Stomach smooth muscle (tissue), 2 donors: ENCODE results near the gene KMT2D.
A peak's percentile ranks its signal among the peaks of the same experiment; 100 is the strongest.
"Not testable (repeated sequence)": the region's sequence is repeated elsewhere in the genome, so short reads cannot be mapped to it uniquely, and the experiment has no call there.

Experiments used
- H3K27ac ChIP-seq: one replicate; pipeline ENCODE4 v1.7.0; 2013; ENCODE audit warnings: mild to moderate bottlenecking, low read length, inconsistent platforms
- H3K27me3 ChIP-seq, 2 donors: one replicate each; pipeline ENCODE4 v1.7.0; 2013; ENCODE audit warnings: low read length in 2 of 2; ENCODE audit not compliant: insufficient read depth in 2 of 2, control insufficient read depth in 1 of 2
- H3K36me3 ChIP-seq, 2 donors: one replicate each; pipeline ENCODE4 v1.7.0; 2013; ENCODE audit warnings: low read length in 2 of 2; ENCODE audit not compliant: control insufficient read depth in 2 of 2, insufficient read depth in 2 of 2
- H3K4me1 ChIP-seq: one replicate; pipeline ENCODE4 v1.7.0; 2013; ENCODE audit warnings: low read length; ENCODE audit not compliant: control insufficient read depth, insufficient read depth
- H3K4me3 ChIP-seq, 2 donors: one replicate each; pipeline ENCODE4 v1.7.0; 2013; ENCODE audit warnings: low read length in 2 of 2
- H3K9ac ChIP-seq, 2 donors: one replicate each; pipeline ENCODE4 v1.7.0; 2013; ENCODE audit warnings: low read length in 2 of 2, mild to moderate bottlenecking in 1 of 2
- H3K9me3 ChIP-seq, 2 donors: one replicate each; pipeline ENCODE4 v1.7.0; 2013; ENCODE audit warnings: low read length in 2 of 2; ENCODE audit not compliant: control insufficient read depth in 2 of 2
- donor health status: healthy.
- donor health status: Pancreatic carcinoma.

The KMT2D gene

DNA sequence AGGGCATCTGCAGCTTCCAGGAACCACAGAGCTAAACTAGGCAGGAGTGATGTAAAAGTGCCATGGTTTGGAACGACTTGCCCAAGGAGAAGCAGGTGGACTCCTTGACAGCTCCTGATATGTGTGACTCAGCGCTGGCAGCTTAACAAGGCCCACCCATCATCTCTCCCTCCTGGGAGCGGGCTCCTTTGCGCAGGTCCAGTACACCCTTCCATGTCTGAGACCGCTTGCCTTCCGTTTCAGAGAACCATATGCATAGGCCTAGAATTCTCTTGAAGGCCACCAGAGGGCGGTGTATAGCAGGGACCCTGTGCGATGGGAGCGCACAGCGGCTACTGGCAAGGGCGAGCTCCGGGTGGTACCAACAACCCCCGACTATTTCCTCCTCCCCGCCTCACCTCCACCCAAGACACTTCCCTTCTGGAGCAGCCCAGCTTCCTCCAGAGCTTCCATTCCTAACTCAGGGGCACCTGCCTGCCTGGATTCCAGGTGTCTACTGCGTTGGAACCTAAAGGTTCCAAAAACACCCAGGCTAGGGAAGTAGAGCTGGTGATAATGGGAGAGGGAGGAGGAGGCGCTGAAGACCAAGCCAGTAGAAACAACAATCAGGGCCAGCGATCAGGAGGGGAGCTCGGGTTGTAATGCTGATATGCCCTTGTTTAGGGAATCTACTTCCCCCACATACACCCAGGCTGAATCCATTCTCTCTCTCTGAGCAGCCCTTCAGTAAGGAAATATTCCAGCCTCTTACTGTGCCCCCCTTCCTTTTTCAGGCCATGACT lies 27.7 kb upstream of the KMT2D start:
- Histone ChIP-seq H3K27ac (no peak overlapping the region), H3K36me3 (no peaks in the 10 kb centered on the region), H3K9ac (no peak overlapping the region), H3K9me3 (no peaks in the 10 kb centered on the region), H3K4me3 (peak overlapping the region in 1 of 2 donors; percentile 63), H3K27me3 (peaks cover 47 to 49% of the 10 kb centered on the region in 2 donors), H3K4me1 (peaks cover 32% of the 10 kb centered on the region)

DNA sequence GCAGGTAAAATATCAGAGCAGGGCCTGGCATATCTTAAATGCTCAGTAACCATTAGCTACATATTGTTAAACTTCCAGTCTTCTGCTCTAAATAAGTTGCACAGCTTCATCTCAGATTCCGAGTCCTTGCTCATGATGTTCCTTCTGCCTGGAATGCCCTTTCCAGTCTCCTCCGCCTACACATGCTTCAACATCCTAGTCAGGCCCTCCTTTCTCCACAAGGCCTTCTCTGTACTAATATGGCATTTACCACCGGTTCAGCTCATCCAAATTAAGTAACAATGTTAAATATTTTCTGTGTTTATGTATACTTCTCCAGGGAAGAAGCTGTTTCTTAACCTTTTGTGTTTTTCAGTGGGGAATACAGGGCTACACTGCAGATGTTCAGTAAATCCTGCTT lies 25.5 kb upstream of the KMT2D start:
- Histone ChIP-seq H3K9me3 (no peaks in the 10 kb centered on the region), H3K36me3 (no peaks in the 10 kb centered on the region), H3K9ac (no peak overlapping the region), H3K4me3 (no peak overlapping the region), H3K27me3 (peaks cover 26 to 27% of the 10 kb centered on the region in 2 donors), H3K27ac (no peak overlapping the region), H3K4me1 (peaks cover 18% of the 10 kb centered on the region)

DNA sequence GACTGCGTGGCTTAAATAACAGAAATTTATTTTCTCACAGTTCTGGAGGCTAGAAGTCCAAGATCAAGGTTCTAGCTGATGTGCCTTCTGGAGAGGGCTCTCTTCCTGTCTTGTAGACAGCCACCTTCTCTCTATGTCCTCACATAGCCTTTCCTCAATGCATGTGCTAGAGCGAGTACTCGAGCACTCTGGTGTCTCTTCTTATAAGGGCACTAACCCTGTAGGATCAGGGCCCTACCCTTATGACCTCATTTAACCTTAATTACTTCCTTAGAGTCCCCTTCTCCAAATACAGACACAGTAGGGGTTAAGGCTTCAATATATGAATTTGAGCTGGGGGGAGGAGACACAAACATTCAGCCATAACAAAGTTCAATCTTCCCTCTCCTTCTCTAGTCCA lies 23.8 kb upstream of the KMT2D start:
- no peak overlapping the region for H3K27ac ChIP-seq
- peaks cover 8% of the 10 kb centered on the region for H3K4me1 ChIP-seq
- H3K9me3 ChIP-seq, result no peaks in the 10 kb centered on the region
- H3K4me3 ChIP-seq, result no peak overlapping the region
- H3K27me3 ChIP-seq, result peaks cover 11% of the 10 kb centered on the region in 2 donors
- no peak overlapping the region for H3K9ac ChIP-seq
- no peaks in the 10 kb centered on the region for H3K36me3 ChIP-seq

DNA sequence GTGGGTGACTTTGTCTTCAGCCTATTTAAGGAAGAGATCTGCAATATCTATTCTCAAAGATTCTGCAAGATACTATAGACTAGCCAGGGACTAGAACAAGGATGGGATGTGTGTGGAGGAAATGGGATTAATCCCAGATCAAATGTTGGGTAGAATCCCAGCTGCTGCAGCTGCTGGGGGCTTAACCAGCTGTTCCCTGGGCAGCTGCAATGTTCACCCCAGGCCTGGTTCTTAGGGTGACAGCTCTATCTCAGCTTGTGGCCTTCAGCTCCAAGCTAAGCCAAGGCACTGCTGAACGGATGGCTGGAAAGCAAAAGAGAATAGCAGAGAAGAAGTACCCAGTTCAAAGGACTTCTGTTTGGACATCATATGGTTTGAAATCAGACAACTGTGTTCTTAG lies 19.2 kb upstream of the KMT2D start:
- Histone ChIP-seq H3K9ac (no peak overlapping the region), H3K9me3 (no peaks in the 10 kb centered on the region), H3K27me3 (no peaks in the 10 kb centered on the region), H3K4me1 (no peaks in the 10 kb centered on the region), H3K4me3 (no peak overlapping the region), H3K36me3 (no peaks in the 10 kb centered on the region), H3K27ac (no peak overlapping the region)

DNA sequence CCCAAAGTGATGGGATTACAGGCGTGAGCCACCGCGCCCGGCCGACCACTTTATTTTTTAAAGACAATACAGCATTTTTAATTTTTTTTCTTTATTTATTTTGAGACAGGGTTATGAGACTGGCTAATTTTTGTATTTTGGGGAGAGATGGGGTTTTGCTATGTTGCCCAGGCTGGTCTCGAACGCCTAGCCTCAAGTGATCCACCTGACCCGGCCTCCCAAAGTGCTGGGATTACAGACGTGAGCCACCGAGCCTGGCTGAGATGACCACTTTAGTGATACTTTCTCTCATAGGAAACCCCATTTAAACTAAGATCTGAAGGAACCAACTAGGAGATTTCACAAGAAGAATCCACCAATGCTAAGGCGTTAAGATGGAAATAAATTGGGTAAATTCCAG lies 10.4 kb upstream of the KMT2D start:
- Histone ChIP-seq H3K36me3 (no peaks in the 10 kb centered on the region), H3K4me1 (peaks cover 11% of the 10 kb centered on the region), H3K27me3 (no peaks in the 10 kb centered on the region), H3K4me3 (no peak overlapping the region), H3K9me3 (no peaks in the 10 kb centered on the region), H3K9ac (no peak overlapping the region), H3K27ac (no peak overlapping the region)

DNA sequence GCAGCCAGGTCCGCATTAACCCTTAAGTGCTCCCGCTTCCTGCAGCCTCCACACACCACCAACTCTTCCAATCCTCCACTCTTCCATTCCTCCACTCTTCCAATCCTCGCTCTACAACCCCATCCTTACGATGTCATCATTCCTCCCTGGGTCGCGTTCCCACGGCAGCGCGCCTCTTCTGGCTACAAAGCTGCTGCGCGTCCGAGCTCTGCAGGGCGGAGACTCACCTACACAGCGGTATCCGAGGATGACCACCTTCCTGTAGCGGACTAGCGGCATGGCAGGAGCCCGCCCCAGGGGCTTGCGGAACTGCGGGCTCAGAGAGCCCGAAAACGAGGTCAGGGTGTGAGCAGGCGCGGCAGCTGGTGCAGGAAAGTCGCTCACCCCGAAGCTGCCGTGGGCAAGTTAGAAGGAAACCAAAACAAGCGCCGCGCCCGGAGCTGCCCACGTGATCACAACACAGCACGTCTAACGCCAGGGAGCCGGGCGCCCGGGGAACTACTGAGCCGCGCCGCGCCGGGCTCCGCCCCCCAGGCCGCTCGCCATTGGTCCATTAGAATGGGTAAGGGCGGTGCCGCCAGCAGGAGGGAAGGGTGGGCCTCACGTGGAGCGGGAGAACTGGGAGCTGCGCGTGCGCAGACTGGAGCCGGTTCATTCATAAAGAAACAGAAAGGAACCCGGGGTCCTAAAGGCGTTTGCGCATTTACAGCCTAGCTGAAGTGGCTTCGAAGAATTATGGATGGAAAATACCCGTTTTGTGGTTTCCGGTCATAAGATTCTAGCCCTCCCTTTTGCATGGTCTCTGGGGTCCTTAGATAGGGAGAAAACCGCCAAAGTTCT lies 9.1 kb upstream of the KMT2D start, which contains the start of gene RHEBL1:
Gene RHEBL1, minus strand, starts transcription at position 473 of the 840 bp plus-strand sequence. Its CDS starts 194 bp downstream, at position 279.
- Histone ChIP-seq H3K27me3 (no peaks in the 10 kb centered on the region), H3K4me3 (peak within 1 kb of the TSS; percentile 88 to 89), H3K9me3 (no peaks in the 10 kb centered on the region), H3K4me1 (peaks cover 11% of the 10 kb centered on the region), H3K27ac (no peak within 1 kb of the TSS), H3K9ac (peak within 1 kb of the TSS; percentile 51 to 58), H3K36me3 (no peaks in the 10 kb centered on the region)

DNA sequence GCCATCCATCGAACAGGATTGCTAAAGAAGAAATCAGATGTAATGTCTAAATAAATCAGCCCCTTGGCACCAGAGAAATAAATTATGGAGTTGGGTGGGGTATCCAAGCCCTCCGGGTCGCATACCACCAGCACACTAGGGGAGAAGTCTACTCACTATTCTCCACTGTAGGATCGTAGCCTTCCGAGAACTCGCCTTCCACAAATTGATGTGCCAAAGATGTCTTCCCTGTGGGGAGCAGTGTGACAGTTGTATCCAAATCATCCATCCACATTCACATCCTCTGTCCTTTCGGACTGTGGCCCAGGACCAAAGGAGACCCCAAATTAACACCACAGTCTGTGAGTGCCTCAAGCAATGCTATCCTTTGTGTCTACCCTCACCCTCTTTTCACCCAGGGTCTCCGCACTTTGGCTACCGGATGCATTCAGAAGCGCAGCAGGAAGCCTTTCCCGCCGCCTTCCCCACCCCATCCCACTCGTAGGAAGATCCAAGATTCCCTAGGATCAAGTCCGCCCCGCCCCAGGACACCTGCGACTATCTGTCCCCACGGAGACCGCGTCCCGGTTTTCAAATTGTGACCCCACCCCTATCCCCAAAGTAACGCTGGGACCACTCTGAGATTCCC lies 8.4 kb upstream of the KMT2D start:
- Histone ChIP-seq H3K27me3 (no peaks in the 10 kb centered on the region), H3K4me1 (peaks cover 11% of the 10 kb centered on the region), H3K4me3 (peak overlapping the region; percentile 88 to 89), H3K9ac (peak overlapping the region; percentile 50 to 58), H3K9me3 (no peaks in the 10 kb centered on the region), H3K36me3 (no peaks in the 10 kb centered on the region), H3K27ac (no peak overlapping the region)

DNA sequence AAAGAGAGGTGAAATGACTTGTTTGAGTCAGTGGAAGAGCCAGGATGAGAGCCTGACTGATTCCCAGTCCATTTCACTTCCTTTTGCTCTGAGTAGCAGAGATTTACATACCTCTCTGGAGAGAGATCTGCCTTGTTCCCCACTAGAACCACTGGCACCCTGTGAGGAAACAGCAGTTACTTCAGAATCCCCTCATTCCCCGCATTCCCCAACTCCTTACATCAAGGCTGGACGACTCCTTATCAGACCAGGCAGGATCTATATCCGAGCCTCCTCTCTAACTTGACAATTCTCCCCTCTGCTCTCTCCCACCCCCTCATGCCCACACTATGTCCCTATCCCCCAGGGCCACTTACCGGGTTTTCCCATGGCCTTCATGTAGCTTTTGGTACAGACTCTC lies 5.5 kb upstream of the KMT2D start:
- no peaks in the 10 kb centered on the region for H3K27me3 ChIP-seq
- H3K4me3 ChIP-seq, result no peak overlapping the region
- peaks cover 14% of the 10 kb centered on the region for H3K4me1 ChIP-seq
- no peaks in the 10 kb centered on the region for H3K9me3 ChIP-seq
- no peak overlapping the region for H3K9ac ChIP-seq
- no peak overlapping the region for H3K27ac ChIP-seq
- H3K36me3 ChIP-seq, result no peaks in the 10 kb centered on the region

DNA sequence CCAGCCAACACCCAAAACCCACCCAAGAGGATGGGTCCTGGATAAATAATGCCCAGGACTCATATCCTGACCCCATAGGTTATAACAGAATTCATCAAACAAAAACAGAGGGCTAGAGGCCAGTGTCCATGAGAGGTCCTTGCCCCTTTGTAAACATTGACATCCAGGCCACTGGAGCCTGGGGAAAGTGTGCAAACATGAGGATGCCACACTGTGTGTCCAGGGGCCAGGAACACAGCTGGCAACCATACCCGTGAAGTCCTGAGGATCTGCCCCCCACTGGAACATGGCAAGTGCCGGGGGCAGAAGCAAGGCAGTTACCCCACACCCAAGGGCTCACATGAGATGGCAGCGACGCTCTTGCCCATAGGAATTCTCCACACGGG lies 4.2 kb upstream of the KMT2D start:
- H3K27me3 ChIP-seq, result no peaks in the 10 kb centered on the region
- peaks cover 14% of the 10 kb centered on the region for H3K4me1 ChIP-seq
- no peaks in the 10 kb centered on the region for H3K36me3 ChIP-seq
- no peak overlapping the region for H3K27ac ChIP-seq
- H3K9me3 ChIP-seq, result no peaks in the 10 kb centered on the region
- H3K4me3 ChIP-seq, result no peak overlapping the region
- no peak overlapping the region for H3K9ac ChIP-seq

DNA sequence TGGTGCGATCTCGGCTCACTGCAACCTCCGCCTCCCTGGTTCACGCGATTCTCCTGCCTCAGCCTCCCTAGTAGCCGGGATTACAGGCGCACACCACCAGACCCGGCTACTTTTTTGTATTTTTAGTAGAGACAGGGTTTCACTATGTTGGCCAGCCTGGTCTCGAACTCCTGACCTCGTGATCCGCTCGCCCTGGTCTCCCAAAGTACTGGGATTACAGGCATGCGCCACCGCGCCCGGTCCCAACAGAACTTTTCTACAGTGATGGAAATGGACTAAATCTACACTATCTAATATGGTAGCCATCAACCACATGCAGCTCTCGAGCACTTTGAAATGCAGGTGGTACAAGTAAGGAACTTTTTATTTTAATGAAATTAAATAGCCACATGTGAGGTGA lies 1.3 kb upstream of the KMT2D start:
- not testable (repeated sequence) for H3K4me3 ChIP-seq

More for the DNA sequence above, 1.3 kb upstream of the KMT2D start:
- not testable (repeated sequence) for H3K9ac ChIP-seq, H3K9me3 ChIP-seq, H3K27ac ChIP-seq, H3K27me3 ChIP-seq, H3K36me3 ChIP-seq
- H3K4me1 ChIP-seq, result peaks cover 31% of the 10 kb centered on the region
